Measurements from ENCODE around the gene ETV3L. TPM values are rescaled to one million over a fixed set of nuclear protein-coding genes. Genes with fewer than 3 reads are reported as not detected.

ETV3L gene
- total RNA-seq, 2 donors from 2014 or later, result 0.26 TPM; not detected in 1

GRCh38 chr1:157140063-157140588 is 40.5 kb upstream of the ETV3L start:
- Histone ChIP-seq H3K9me3 (ENCODE audit: control insufficient read depth, low read length) (no peaks in the 10 kb centered on the region), H3K27me3 (ENCODE audit: control insufficient read depth, insufficient read depth, low read length, poor library complexity, severe bottlenecking) (no peaks in the 10 kb centered on the region), H3K36me3 (ENCODE audit: control insufficient read depth, insufficient read depth, low read length) (peaks cover 7% of the 10 kb centered on the region), H3K9ac (ENCODE audit: extremely low read depth, low read length, poor library complexity, severe bottlenecking) (no peak overlapping the region), H3K4me1 (ENCODE audit: control insufficient read depth, insufficient read depth, low read length) (peaks cover 28% of the 10 kb centered on the region), H3K4me3 (ENCODE audit: low read length) (no peak overlapping the region), H3K27ac (ENCODE audit: low read depth, low read length) (no peak overlapping the region)
- TF ChIP-seq CTCF (conservative IDR thresholded peaks at IDR 0.05), result no peak
- no peak for DNase-seq
- Mint-ChIP-seq H3K27me3 (ENCODE audit: insufficient read depth) (no peaks in the 10 kb centered on the region), H3K27ac (peak overlapping the region; percentile 54), H3K4me1 (peaks cover 74% of the 10 kb centered on the region), H3K36me3 (ENCODE audit: low read depth) (peaks cover 9% of the 10 kb centered on the region), H3K4me3 (no peak overlapping the region), H3K9me3 (no peaks in the 10 kb centered on the region)
- WGBS, 2 experiments (ENCODE audit: insufficient coverage in 1 of 2, insufficient read length in 1 of 2), result 78 to 100% methylated on average over 1 to 2 of the region's 2 CpGs

- Mint-ChIP-seq H3K36me3 (ENCODE audit: low read depth) (peaks cover 17% of the 10 kb centered on the region), H3K27me3 (ENCODE audit: insufficient read depth) (no peaks in the 10 kb centered on the region), H3K9me3 (no peaks in the 10 kb centered on the region), H3K27ac (peak overlapping the region; percentile 93), H3K4me1 (peaks cover 76% of the 10 kb centered on the region), H3K4me3 (peak overlapping the region; percentile 90)
- Histone ChIP-seq H3K36me3 (ENCODE audit: control insufficient read depth, insufficient read depth, low read length) (peaks cover 16% of the 10 kb centered on the region), H3K9me3 (ENCODE audit: control insufficient read depth, low read length) (no peaks in the 10 kb centered on the region), H3K4me3 (ENCODE audit: low read length) (peak overlapping the region; percentile 97), H3K27ac (ENCODE audit: low read depth, low read length) (peak overlapping the region; percentile 96), H3K9ac (ENCODE audit: extremely low read depth, low read length, poor library complexity, severe bottlenecking) (peak overlapping the region; percentile 77), H3K4me1 (ENCODE audit: control insufficient read depth, insufficient read depth, low read length) (peaks cover 33% of the 10 kb centered on the region), H3K27me3 (ENCODE audit: control insufficient read depth, insufficient read depth, low read length, poor library complexity, severe bottlenecking) (no peaks in the 10 kb centered on the region)
- 37 to 55% methylated on average over 8 to 9 of the region's 9 CpGs for WGBS, 2 experiments (ENCODE audit: insufficient coverage in 1 of 2, insufficient read length in 1 of 2)
- TF ChIP-seq CTCF (conservative IDR thresholded peaks at IDR 0.05), result no peak
- no peak for DNase-seq
Observed at GRCh38 chr1:157139052-157139715, 39.6 kb upstream of the ETV3L start.

GRCh38 chr1:157138220-157139051 is 38.8 kb upstream of the ETV3L start, which contains the start of gene ETV3:
TSS of gene ETV3 (minus strand) at chr1:157138395. CDS start at chr1:157136352, 2,043 bp downstream.
- TF ChIP-seq CTCF (conservative IDR thresholded peaks at IDR 0.05), result no peak
- 1 to 2% methylated on average over 19 to 85 of the region's 85 CpGs for WGBS, 2 experiments (ENCODE audit: insufficient coverage in 1 of 2, insufficient read length in 1 of 2)
- H3K4me1 Mint-ChIP-seq, result peaks cover 77% of the 10 kb centered on the region
- Histone ChIP-seq H3K27ac (ENCODE audit: low read depth, low read length) (peak within 1 kb of the TSS; percentile 96), H3K27me3 (ENCODE audit: control insufficient read depth, insufficient read depth, low read length, poor library complexity, severe bottlenecking) (no peaks in the 10 kb centered on the region), H3K36me3 (ENCODE audit: control insufficient read depth, insufficient read depth, low read length) (peaks cover 24% of the 10 kb centered on the region), H3K9ac (ENCODE audit: extremely low read depth, low read length, poor library complexity, severe bottlenecking) (peak within 1 kb of the TSS; percentile 88), H3K4me1 (ENCODE audit: control insufficient read depth, insufficient read depth, low read length) (peaks cover 39% of the 10 kb centered on the region), H3K4me3 (ENCODE audit: low read length) (peak within 1 kb of the TSS; percentile 97), H3K9me3 (ENCODE audit: control insufficient read depth, low read length) (no peaks in the 10 kb centered on the region)
- peak within 1 kb of the TSS; percentile 90 for H3K4me3 Mint-ChIP-seq
- H3K27me3 Mint-ChIP-seq (ENCODE audit: insufficient read depth), result no peaks in the 10 kb centered on the region
- H3K9me3 Mint-ChIP-seq, result no peaks in the 10 kb centered on the region
- H3K36me3 Mint-ChIP-seq (ENCODE audit: low read depth), result peaks cover 25% of the 10 kb centered on the region
- peak; percentile 97 for DNase-seq
- peak within 1 kb of the TSS; percentile 95 for H3K27ac Mint-ChIP-seq
